GM12878 (cell line): ENCODE data around the gene NAT8L.

Experiments used
- EP300 ChIP-seq, 2 experiments: fragments of 150-350 bp in 1 of 2; IDR thresholded peaks; 2 replicates each; pipeline ENCODE4 v1.6.1; 2011 to 2012; ENCODE audit warnings: low read depth in 2 of 2, low read length in 2 of 2, borderline replicate concordance in 1 of 2, improper control_type of control experiment in 1 of 2, inconsistent platforms in 1 of 2; ENCODE audit not compliant: control insufficient read depth in 1 of 2
- FOXK2 ChIP-seq: fragments of 450-650 bp; IDR thresholded peaks from 2 replicates; pipeline ENCODE4 v1.6.1; 2017; ENCODE audit warnings: mild to moderate bottlenecking, moderate library complexity
- NRF1 ChIP-seq: conservative IDR thresholded peaks from 2 replicates; pipeline ENCODE4 v1.6.1; 2011; ENCODE audit warnings: mild to moderate bottlenecking, low read depth, low read length, improper control_type of control experiment
- TBL1XR1 ChIP-seq: IDR thresholded peaks from 2 replicates; pipeline ENCODE4 v1.6.1; 2012; ENCODE audit warnings: low read depth, low read length, improper control_type of control experiment
- TF ChIP-seq, protein P1 (sequence below): IDR thresholded peaks from 2 replicates; pipeline ENCODE4 v1.6.1; 2012; ENCODE audit warnings: low read depth, low read length, improper control_type of control experiment
- TF ChIP-seq, protein P2 (sequence below), 3 experiments: IDR thresholded peaks in 2 of 3; conservative IDR thresholded peaks in 1 of 3; 2 replicates each; pipeline ENCODE4 v1.5.1; 2011; ENCODE audit warnings: low read depth in 3 of 3, low read length in 3 of 3, mild to moderate bottlenecking in 3 of 3, control low read depth in 2 of 3, moderate library complexity in 2 of 3, inconsistent platforms in 1 of 3, mixed read lengths in 1 of 3; ENCODE audit not compliant: control insufficient read depth in 2 of 3, insufficient read depth in 1 of 3; ENCODE audit errors: extremely low read depth in 1 of 3

DNA sequence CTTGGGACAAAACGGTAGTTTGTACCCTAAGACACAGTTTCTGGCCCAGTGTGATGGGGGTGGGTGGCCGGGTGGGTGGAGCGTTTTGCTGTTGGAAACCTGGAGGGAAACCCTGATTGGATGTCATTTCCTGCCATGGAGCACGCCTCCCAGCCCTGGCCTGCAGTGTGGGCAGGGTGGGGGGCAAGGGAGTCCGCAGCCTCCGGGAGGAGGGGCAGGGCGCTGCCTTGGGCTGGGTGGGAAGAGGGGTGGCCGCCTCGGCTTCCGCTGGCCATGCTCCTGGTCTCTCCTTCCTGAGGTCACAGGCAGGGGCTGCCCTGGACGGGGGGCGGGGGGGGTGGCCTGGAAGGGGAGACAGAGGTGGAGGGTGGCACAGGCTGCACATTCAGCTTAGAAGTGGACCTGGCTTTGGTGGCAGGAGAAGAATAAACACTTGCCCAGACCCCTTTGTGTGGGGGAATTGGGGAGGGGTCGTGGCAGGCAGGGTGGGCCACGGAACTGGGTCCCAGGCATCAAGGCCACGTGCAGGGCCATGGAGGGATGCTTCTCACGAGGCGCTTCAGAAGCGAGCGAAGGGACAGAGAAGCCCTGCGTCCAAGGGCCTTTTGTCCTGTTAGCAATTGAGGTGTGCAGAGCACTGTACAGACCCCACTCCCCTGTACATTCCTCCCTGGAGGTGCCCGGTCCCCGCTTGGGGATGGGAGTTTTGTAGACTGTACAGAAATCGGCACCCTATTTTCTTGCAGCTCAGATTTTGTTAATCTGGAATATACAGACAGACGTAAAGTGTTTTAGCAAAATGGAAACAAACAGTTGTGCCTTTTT, 6.2 kb downstream of the NAT8L start:
- TF ChIP-seq NRF1 = no peak
- TF ChIP-seq, protein P1, sequence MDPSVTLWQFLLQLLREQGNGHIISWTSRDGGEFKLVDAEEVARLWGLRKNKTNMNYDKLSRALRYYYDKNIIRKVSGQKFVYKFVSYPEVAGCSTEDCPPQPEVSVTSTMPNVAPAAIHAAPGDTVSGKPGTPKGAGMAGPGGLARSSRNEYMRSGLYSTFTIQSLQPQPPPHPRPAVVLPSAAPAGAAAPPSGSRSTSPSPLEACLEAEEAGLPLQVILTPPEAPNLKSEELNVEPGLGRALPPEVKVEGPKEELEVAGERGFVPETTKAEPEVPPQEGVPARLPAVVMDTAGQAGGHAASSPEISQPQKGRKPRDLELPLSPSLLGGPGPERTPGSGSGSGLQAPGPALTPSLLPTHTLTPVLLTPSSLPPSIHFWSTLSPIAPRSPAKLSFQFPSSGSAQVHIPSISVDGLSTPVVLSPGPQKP = no peak
- TF ChIP-seq TBL1XR1 = no peak
- no peak for TF ChIP-seq EP300 (IDR thresholded peaks at IDR 0.05; ENCODE audit: borderline replicate concordance in 1 of 2, control insufficient read depth in 1 of 2, low read depth in 2 of 2, low read length in 2 of 2)
- no peak for TF ChIP-seq FOXK2
- TF ChIP-seq, protein P2, sequence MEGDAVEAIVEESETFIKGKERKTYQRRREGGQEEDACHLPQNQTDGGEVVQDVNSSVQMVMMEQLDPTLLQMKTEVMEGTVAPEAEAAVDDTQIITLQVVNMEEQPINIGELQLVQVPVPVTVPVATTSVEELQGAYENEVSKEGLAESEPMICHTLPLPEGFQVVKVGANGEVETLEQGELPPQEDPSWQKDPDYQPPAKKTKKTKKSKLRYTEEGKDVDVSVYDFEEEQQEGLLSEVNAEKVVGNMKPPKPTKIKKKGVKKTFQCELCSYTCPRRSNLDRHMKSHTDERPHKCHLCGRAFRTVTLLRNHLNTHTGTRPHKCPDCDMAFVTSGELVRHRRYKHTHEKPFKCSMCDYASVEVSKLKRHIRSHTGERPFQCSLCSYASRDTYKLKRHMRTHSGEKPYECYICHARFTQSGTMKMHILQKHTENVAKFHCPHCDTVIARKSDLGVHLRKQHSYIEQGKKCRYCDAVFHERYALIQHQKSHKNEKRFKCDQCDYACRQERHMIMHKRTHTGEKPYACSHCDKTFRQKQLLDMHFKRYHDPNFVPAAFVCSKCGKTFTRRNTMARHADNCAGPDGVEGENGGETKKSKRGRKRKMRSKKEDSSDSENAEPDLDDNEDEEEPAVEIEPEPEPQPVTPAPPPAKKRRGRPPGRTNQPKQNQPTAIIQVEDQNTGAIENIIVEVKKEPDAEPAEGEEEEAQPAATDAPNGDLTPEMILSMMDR (IDR thresholded peaks at IDR 0.05 in 2 of 3, conservative IDR thresholded peaks at IDR 0.05 in 1 of 3; ENCODE audit: control insufficient read depth in 2 of 3, extremely low read depth in 1 of 3, insufficient read depth in 1 of 3, low read depth in 3 of 3, low read length in 3 of 3) = no peak
